ENCODE data around the gene CAMK1D.

Gene CAMK1D

DNA sequence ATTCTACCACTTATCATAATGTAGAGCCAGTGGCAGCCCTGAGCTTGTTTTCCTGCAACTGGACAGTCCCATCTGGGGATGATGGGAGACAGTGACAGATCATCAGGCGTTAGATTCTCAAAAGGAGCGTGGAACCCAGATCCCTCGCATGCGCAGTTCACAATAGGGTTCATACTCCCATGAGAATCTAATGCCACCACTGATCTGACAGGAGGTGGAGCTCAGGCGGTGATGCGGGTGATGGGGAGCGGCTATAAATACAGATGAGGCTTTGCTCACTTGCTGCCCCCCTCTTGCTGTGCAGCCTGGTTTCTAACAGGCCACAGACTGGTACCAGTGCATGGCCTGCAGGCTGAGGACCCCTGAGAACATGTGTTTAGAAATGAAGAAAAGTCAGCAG is 260.1 kb downstream of the CAMK1D start:
- Histone ChIP-seq H3K79me2 (ENCODE audit: control insufficient read depth, insufficient read depth, low read length, unreplicated experiment) (no peaks in the 10 kb centered on the region), H3K36me3 (ENCODE audit: insufficient read depth, low read length) (no peaks in the 10 kb centered on the region), H3K4me3 (ENCODE audit: low read depth, low read length) (no peak overlapping the region), H3K27ac (ENCODE audit: low read depth, low read length) (no peak overlapping the region), H3K27me3 (ENCODE audit: insufficient read depth, low read length) (no peaks in the 10 kb centered on the region), H2AFZ (ENCODE audit: low read length, unreplicated experiment) (no peak overlapping the region), H3K4me1 (ENCODE audit: control insufficient read depth, insufficient read depth, low read length, unreplicated experiment) (peaks cover 12% of the 10 kb centered on the region)

DNA sequence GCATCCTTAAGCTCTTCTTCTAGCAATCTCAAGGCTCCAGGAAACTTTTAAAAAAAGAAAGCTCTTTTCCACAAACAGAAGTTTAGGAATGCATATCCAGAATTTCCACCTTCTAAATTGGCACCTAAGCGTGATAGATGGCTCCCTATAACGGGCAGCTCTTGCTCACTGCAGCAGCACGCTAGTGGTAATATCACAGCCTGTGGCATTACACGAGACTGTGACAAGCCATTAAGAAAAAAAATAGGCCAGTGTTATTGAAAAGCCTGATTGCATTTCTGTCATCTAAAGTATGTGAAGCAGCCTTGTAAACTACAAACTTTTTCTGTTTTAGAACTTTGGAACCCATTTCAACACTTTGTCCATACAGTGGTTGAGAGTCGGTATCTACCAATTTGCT is 263.8 kb downstream of the CAMK1D start:
- Histone ChIP-seq H3K36me3 (ENCODE audit: insufficient read depth, low read length) (no peaks in the 10 kb centered on the region), H3K4me3 (ENCODE audit: low read depth, low read length) (no peak overlapping the region), H3K4me1 (ENCODE audit: control insufficient read depth, insufficient read depth, low read length, unreplicated experiment) (no peaks in the 10 kb centered on the region), H3K79me2 (ENCODE audit: control insufficient read depth, insufficient read depth, low read length, unreplicated experiment) (no peaks in the 10 kb centered on the region), H3K27ac (ENCODE audit: low read depth, low read length) (no peak overlapping the region), H3K27me3 (ENCODE audit: insufficient read depth, low read length) (no peaks in the 10 kb centered on the region), H2AFZ (ENCODE audit: low read length, unreplicated experiment) (no peak overlapping the region)

DNA sequence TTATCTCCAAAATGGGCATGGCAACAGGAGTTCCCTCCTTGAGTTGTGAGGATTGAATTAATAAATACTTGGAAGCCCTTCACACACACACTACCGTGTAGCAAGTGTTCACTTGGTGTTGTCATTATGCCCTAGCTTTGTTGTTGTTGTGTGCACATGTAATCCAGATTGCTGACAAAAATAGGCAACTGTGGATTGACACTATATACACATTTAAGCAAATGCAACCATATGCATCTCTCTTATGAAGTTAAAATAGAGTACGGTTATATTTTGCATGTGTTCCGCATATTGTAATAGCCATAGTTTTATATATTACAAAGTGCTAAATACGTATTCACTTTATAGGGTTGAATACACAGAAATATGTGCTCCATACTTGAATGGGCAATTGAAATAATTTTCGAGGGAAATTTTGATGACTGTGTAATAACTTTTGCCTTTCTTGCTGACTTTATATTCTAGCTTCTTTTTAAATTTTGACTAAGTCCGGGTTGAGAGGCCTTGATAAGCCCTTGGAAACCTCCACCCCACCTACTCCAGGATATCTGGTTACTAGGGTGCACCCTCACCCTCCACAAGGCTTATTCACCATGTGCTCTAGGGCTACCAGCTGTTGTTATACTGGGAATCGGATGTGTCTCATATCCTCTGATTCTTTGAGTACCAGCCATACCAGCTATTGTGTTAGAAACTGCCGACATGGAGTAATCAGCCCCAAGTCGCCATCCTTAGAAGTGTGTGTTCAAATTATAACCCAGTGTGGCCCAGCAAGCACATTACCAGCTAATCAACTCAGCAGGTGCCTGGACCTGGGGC is 265.0 kb downstream of the CAMK1D start:
- no peaks in the 10 kb centered on the region for H3K79me2 ChIP-seq (ENCODE audit: control insufficient read depth, insufficient read depth, low read length, unreplicated experiment)
- H3K36me3 ChIP-seq (ENCODE audit: insufficient read depth, low read length) = no peaks in the 10 kb centered on the region
- no peaks in the 10 kb centered on the region for H3K4me1 ChIP-seq (ENCODE audit: control insufficient read depth, insufficient read depth, low read length, unreplicated experiment)
- no peaks in the 10 kb centered on the region for H3K27me3 ChIP-seq (ENCODE audit: insufficient read depth, low read length)
- no peak overlapping the region for H3K4me3 ChIP-seq (ENCODE audit: low read depth, low read length)
- no peak overlapping the region for H2AFZ ChIP-seq (ENCODE audit: low read length, unreplicated experiment)
- H3K27ac ChIP-seq (ENCODE audit: low read depth, low read length) = no peak overlapping the region

DNA sequence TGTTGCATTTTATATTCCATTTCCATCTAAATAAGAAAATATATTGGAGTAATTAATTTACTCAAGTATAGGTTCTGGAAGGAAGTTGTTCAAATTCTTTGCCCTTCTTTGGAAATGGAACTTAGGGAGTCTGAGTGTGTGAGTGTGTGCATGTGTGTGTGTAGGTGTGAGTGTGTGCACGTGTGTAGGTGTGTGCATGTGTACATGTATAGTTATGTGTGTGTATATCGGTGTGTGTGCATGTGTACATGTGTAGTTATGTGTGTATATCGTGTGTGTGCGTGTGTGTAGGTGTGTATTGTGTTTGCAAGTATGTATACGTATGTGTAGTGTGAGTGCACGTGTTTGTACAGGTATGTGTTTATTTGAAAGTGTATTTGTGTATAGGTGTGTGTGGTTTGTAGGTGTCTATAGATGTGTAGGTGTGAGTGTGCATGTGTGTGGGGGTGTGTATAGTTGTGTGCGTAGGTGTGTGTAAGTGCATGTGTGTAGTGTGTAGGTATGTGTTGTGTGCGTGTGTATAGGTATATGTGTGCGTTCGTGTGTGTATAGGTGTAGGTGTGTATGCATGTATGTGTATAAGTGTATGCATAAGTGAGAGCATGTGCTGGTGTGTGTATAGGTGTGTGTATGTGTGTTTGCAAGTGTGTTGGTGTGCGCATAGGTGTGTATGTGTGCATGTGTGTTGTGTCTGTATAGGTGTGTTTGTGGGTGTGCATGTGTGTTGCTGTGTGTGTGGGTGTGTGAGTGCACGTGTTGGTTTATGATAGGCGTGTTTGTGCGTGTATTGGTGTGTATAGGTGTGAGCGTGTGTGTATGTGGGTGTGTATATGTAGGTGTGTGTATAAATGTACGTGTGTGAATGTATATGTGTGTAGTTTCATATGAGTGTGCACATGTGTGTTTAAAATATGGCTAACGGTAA is 266.2 kb downstream of the CAMK1D start:
- H3K36me3 ChIP-seq (ENCODE audit: insufficient read depth, low read length) = no peaks in the 10 kb centered on the region
- H2AFZ ChIP-seq (ENCODE audit: low read length, unreplicated experiment) = no peak overlapping the region
- H3K4me3 ChIP-seq (ENCODE audit: low read depth, low read length) = no peak overlapping the region
- H3K4me1 ChIP-seq (ENCODE audit: control insufficient read depth, insufficient read depth, low read length, unreplicated experiment) = no peaks in the 10 kb centered on the region
- no peaks in the 10 kb centered on the region for H3K27me3 ChIP-seq (ENCODE audit: insufficient read depth, low read length)
- H3K27ac ChIP-seq (ENCODE audit: low read depth, low read length) = no peak overlapping the region
- H3K79me2 ChIP-seq (ENCODE audit: control insufficient read depth, insufficient read depth, low read length, unreplicated experiment) = no peaks in the 10 kb centered on the region

DNA sequence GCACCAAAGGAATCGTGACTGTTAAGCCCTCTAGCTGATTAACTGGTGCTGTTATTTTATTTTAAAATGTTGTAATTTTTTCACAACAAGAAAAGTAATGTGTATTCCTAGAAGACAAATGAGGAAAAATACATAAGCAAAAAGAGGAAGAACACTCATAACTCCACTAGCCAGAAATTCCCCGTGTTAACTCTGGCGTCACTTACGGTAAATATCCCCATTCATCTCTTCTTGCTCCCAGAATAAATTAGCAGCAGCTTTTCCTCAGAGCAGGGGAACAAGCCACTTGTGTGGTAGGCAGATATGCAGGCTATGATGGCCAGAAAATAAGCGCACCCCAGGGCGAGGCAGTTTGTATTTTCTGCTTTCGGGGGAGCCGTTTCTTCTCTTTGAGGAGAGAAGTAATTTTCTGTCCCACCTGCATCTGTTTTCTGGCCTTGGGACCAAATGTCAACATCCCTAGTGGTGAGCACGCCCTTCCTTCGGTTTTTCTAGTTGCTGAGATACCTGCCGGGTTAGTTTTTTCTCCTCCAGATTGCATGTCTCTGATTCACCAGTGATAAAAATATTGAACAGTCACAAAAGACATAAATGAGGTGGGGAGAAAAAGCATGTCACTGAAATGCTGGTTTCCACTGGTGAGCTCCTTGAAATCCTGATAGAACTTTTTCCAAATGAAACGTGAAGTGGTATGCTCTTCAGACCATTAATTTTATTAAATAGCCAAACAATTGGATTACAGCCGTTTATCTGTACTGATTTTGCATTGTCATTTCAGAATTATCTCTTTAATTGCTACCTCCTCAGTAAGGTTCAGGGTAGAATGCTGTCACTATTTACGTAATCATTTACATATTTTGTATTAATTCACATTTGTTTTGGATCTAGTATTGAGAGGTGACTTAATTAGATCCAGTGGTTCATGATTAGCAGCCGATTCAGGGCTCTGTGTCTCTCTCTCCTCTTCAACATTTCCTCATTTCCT is 268.1 kb downstream of the CAMK1D start:
- Histone ChIP-seq H3K36me3 (ENCODE audit: insufficient read depth, low read length) (no peaks in the 10 kb centered on the region), H3K27ac (ENCODE audit: low read depth, low read length) (no peak overlapping the region), H3K4me1 (ENCODE audit: control insufficient read depth, insufficient read depth, low read length, unreplicated experiment) (no peaks in the 10 kb centered on the region), H3K27me3 (ENCODE audit: insufficient read depth, low read length) (no peaks in the 10 kb centered on the region), H3K4me3 (ENCODE audit: low read depth, low read length) (no peak overlapping the region), H3K79me2 (ENCODE audit: control insufficient read depth, insufficient read depth, low read length, unreplicated experiment) (no peaks in the 10 kb centered on the region), H2AFZ (ENCODE audit: low read length, unreplicated experiment) (no peak overlapping the region)

DNA sequence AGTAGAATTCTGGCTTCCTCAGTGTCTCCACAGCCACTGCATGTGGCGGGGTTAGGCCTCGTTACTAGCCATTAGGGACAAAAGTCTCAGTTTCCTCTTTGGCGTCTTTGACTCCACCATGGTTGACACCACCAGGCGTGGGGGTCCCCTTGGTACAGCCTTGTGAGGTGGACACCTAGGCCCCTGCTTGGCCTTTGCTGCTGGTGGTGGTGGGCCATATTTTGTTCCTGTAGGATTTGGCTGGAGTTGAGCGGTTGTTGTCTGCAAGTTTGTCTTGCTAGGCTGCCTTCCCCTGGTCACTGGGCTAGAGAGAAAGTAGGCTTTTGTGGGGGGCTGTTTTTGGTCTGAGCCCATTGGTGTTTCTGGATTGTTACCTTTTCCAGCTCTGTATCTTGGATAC is 272.7 kb downstream of the CAMK1D start:
- Histone ChIP-seq H3K79me2 (ENCODE audit: control insufficient read depth, insufficient read depth, low read length, unreplicated experiment) (no peaks in the 10 kb centered on the region), H3K4me3 (ENCODE audit: low read depth, low read length) (no peak overlapping the region), H3K36me3 (ENCODE audit: insufficient read depth, low read length) (no peaks in the 10 kb centered on the region), H3K27ac (ENCODE audit: low read depth, low read length) (no peak overlapping the region), H2AFZ (ENCODE audit: low read length, unreplicated experiment) (no peak overlapping the region), H3K27me3 (ENCODE audit: insufficient read depth, low read length) (no peaks in the 10 kb centered on the region), H3K4me1 (ENCODE audit: control insufficient read depth, insufficient read depth, low read length, unreplicated experiment) (no peaks in the 10 kb centered on the region)

DNA sequence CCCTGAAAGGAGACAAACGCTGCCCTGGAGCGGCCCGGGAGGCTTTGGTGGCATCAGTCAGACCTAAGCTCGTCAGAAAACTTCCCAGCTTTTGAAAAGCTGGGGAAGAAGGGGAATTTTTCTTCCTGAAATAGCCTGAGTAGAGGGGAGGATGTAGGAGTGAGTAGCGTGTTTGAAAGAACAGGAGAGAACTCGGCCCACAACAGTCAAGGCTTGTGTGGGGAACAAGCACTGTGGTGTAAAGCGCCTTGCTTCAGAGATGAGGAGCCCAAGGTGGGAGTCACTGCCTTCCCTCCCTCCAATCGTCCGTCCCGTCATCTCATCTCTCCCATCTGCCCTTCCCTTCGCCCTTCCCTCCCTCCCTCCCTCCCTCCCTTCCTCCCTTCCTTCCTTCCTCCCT is 273.3 kb downstream of the CAMK1D start:
- no peaks in the 10 kb centered on the region for H3K79me2 ChIP-seq (ENCODE audit: control insufficient read depth, insufficient read depth, low read length, unreplicated experiment)
- H3K4me3 ChIP-seq (ENCODE audit: low read depth, low read length) = no peak overlapping the region
- H2AFZ ChIP-seq (ENCODE audit: low read length, unreplicated experiment) = no peak overlapping the region
- H3K27ac ChIP-seq (ENCODE audit: low read depth, low read length) = no peak overlapping the region
- no peaks in the 10 kb centered on the region for H3K27me3 ChIP-seq (ENCODE audit: insufficient read depth, low read length)
- no peaks in the 10 kb centered on the region for H3K36me3 ChIP-seq (ENCODE audit: insufficient read depth, low read length)
- H3K4me1 ChIP-seq (ENCODE audit: control insufficient read depth, insufficient read depth, low read length, unreplicated experiment) = no peaks in the 10 kb centered on the region

DNA sequence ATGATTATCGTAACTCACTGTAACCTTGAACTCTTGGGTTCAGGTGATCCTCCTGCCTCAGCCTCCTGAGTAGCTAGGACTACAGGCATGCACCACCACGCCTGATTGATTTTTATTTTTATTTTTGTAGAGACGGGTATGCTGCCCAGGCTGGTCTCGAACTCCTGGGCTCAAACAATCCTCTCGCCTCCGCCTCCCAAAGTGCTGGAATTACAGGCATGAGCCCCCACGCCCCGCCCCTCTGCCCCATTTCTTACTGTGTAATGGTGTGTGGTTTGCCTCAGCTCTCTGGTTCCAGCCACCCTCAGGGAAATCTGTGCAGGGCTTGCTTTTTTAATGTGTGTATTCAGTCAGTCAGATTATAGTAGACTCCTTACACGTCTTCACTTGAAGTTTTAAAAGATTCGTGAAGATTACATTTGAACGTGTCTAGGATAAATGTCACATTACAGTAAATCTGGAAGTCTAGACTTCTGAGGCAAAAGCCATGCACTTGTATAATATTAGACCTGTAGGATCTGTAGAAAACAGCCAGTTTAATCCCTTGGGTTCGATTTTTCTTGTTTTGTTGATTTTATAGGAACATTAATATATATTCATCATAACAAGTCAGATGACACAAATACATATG is 276.2 kb downstream of the CAMK1D start:
- no peaks in the 10 kb centered on the region for H3K4me1 ChIP-seq (ENCODE audit: control insufficient read depth, insufficient read depth, low read length, unreplicated experiment)
- H3K27me3 ChIP-seq (ENCODE audit: insufficient read depth, low read length) = no peaks in the 10 kb centered on the region
- no peaks in the 10 kb centered on the region for H3K36me3 ChIP-seq (ENCODE audit: insufficient read depth, low read length)
- H2AFZ ChIP-seq (ENCODE audit: low read length, unreplicated experiment) = no peak overlapping the region
- H3K79me2 ChIP-seq (ENCODE audit: control insufficient read depth, insufficient read depth, low read length, unreplicated experiment) = no peaks in the 10 kb centered on the region
- no peak overlapping the region for H3K4me3 ChIP-seq (ENCODE audit: low read depth, low read length)
- no peak overlapping the region for H3K27ac ChIP-seq (ENCODE audit: low read depth, low read length)

DNA sequence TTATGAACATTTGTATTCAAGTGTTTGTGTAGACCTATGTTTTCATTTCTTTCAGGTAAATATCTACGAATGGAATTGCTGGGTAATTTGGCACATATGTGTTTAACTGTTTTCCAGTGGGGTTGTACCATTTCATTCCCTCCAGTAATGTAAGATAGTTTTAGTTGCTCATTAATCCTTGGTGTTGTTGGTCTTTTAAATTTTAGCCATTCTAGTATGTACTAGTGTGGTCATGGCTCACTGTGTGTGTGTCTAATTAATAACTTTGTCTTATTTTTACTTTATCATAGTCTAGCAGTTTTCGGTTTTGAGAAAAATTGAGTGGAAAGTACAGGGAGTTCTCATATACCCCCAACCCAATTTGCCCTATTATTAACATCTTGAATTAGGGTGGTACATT is 278.8 kb downstream of the CAMK1D start:
- Histone ChIP-seq H3K4me1 (ENCODE audit: control insufficient read depth, insufficient read depth, low read length, unreplicated experiment) (no peaks in the 10 kb centered on the region), H3K36me3 (ENCODE audit: insufficient read depth, low read length) (no peaks in the 10 kb centered on the region), H3K79me2 (ENCODE audit: control insufficient read depth, insufficient read depth, low read length, unreplicated experiment) (no peaks in the 10 kb centered on the region), H3K27me3 (ENCODE audit: insufficient read depth, low read length) (no peaks in the 10 kb centered on the region), H3K4me3 (ENCODE audit: low read depth, low read length) (no peak overlapping the region), H3K27ac (ENCODE audit: low read depth, low read length) (no peak overlapping the region), H2AFZ (ENCODE audit: low read length, unreplicated experiment) (no peak overlapping the region)

Measured in ACC112 (cell line).